Cardiac fibroblast (primary cell): Measurements from ENCODE around the gene EPHA8.

Source experiments
- DNase-seq, 2 donors: peaks; one replicate each; pipeline versions ENCODE4 v3.0.0 to v3.0.0-alpha.2; 2010; ENCODE audit warnings: low read depth in 2 of 2
- H3K4me3 ChIP-seq, 2 donors: replicated peaks in 1 of 2; 1 replicate in 1 of 2; 2 replicates in 1 of 2; pipeline ENCODE4 v1.5.1; 2011; ENCODE audit warnings: low read depth in 2 of 2, low read length in 2 of 2, mild to moderate bottlenecking in 2 of 2, moderate library complexity in 1 of 2
- CTCF ChIP-seq: IDR thresholded peaks from one replicate; pipeline ENCODE4 v1.5.1; 2011; ENCODE audit warnings: low read depth, mild to moderate bottlenecking, low read length, inconsistent platforms

EPHA8 gene

GRCh38 chr1:22641906-22642636 is 78.8 kb downstream of the EPHA8 start:
- TF ChIP-seq CTCF, result peak; percentile 96
- no peak overlapping the region for H3K4me3 ChIP-seq
- peak; percentile 48 to 56 for DNase-seq

GRCh38 chr1:22643381-22643780 is 80.1 kb downstream of the EPHA8 start, which contains the start of gene C1QC:
C1QC (plus strand) TSS chr1:22643633; CDS start chr1:22644024, 391 bp downstream.
- H3K4me3 ChIP-seq, result no peak within 1 kb of the TSS
- no peak for TF ChIP-seq CTCF

GRCh38 chr1:22643928-22644327 is 80.6 kb downstream of the EPHA8 start:
- TF ChIP-seq CTCF, result no peak
- DNase-seq, result no peak
- no peak overlapping the region for H3K4me3 ChIP-seq

More at GRCh38 chr1:22643381-22643780, 80.1 kb downstream of the EPHA8 start, which contains the start of gene C1QC:
- DNase-seq, result no peak

- TF ChIP-seq CTCF, result no peak
- no peak overlapping the region for H3K4me3 ChIP-seq
- no peak for DNase-seq
Measured at GRCh38 chr1:22645931-22646330, 82.6 kb downstream of the EPHA8 start.

GRCh38 chr1:22646384-22646783 is 83.1 kb downstream of the EPHA8 start:
- DNase-seq, result peak; percentile 9 to 18
- TF ChIP-seq CTCF, result no peak
- H3K4me3 ChIP-seq, result no peak overlapping the region

GRCh38 chr1:22650089-22650693 is 86.9 kb downstream of the EPHA8 start:
- no peak for TF ChIP-seq CTCF
- H3K4me3 ChIP-seq, result no peak overlapping the region
- no peak for DNase-seq
